Mucosa of gallbladder (tissue), 1 donor: ENCODE measurements around the gene GPC3. TPM values are rescaled to one million over a fixed set of nuclear protein-coding genes. Genes with fewer than 3 reads are reported as not detected.

Experiments
- DNase-seq: peaks from one replicate; pipeline ENCODE4 v3.0.0-alpha.2; 2020; ENCODE audit warnings: low spot score
- total RNA-seq: library from RNA; stranded (reverse); gene quantifications from one replicate; pipeline ENCODE4 v1.2.1, GENCODE V29; 2021
- donor health status: DM: no; HTN: no; CAD: no.

GPC3 gene
- total RNA-seq, 1 donor from 2014 or later: 44.7 TPM

GRCh38 chrX:133847340-133847994 is 137.9 kb downstream of the GPC3 start:
- DNase-seq: no peak

- no peak for DNase-seq
These were observed 139.1 kb downstream of the GPC3 start for GRCh38 chrX:133846311-133846710.

GRCh38 chrX:133840415-133840814 is 145.0 kb downstream of the GPC3 start:
- DNase-seq: no peak

- peak; percentile 58 for DNase-seq
These were observed 146.4 kb downstream of the GPC3 start for GRCh38 chrX:133838761-133839676.

GRCh38 chrX:133837091-133837490 is 148.3 kb downstream of the GPC3 start:
- no peak for DNase-seq

- no peak for DNase-seq
These were observed 148.8 kb downstream of the GPC3 start for GRCh38 chrX:133836561-133836960.

- no peak for DNase-seq
These were observed 150.6 kb downstream of the GPC3 start for GRCh38 chrX:133834771-133835170.

GRCh38 chrX:133819546-133819945 is 165.8 kb downstream of the GPC3 start:
- DNase-seq: no peak

- no peak for DNase-seq
These were observed 167.4 kb downstream of the GPC3 start for GRCh38 chrX:133818019-133818418.

GRCh38 chrX:133815496-133815895 is 169.9 kb downstream of the GPC3 start:
- DNase-seq: no peak

- no peak for DNase-seq
These were observed 171.4 kb downstream of the GPC3 start for GRCh38 chrX:133813971-133814370.

- no peak for DNase-seq
These were observed 173.0 kb downstream of the GPC3 start for GRCh38 chrX:133812402-133812801.

GRCh38 chrX:133810925-133811324 is 174.5 kb downstream of the GPC3 start:
- no peak for DNase-seq

- DNase-seq: no peak
These were observed 181.3 kb downstream of the GPC3 start for GRCh38 chrX:133804072-133804471.

GRCh38 chrX:133796282-133796681 is 189.1 kb downstream of the GPC3 start:
- DNase-seq: no peak

- DNase-seq: no peak
These were observed 191.3 kb downstream of the GPC3 start for GRCh38 chrX:133794126-133794525.

- no peak for DNase-seq
These were observed 191.8 kb downstream of the GPC3 start for GRCh38 chrX:133793626-133794025.

GRCh38 chrX:133792198-133792953 is 193.0 kb downstream of the GPC3 start:
- DNase-seq: peak; percentile 59

- no peak for DNase-seq
These were observed 195.6 kb downstream of the GPC3 start for GRCh38 chrX:133789829-133790228.

- DNase-seq: no peak
These were observed 199.0 kb downstream of the GPC3 start for GRCh38 chrX:133786382-133786781.

- DNase-seq: no peak
These were observed 202.1 kb downstream of the GPC3 start for GRCh38 chrX:133783274-133783673.

GRCh38 chrX:133781174-133781573 is 204.2 kb downstream of the GPC3 start:
- no peak for DNase-seq
